NCI-H1930 (cell line): ENCODE measurements around the gene PNMA8B.
A peak's percentile ranks its signal among the peaks of the same experiment; 100 is the strongest.
"Not testable (repeated sequence)": the region's sequence is repeated elsewhere in the genome, so short reads cannot be mapped to it uniquely, and the experiment has no call there.

Experiments
- DNase-seq, 2 experiments: peaks; one replicate each; lab custom pipeline; 2025; lab: John Stamatoyannopoulos, UW

The PNMA8B gene

GRCh38 chr19:46513461-46514236 is 18.0 kb upstream of the PNMA8B start:
- DNase-seq = peak; percentile 21 to 67

- DNase-seq = no peak
Measured at GRCh38 chr19:46511237-46511636, 15.6 kb upstream of the PNMA8B start.

- no peak for DNase-seq
Measured at GRCh38 chr19:46508206-46508605, 12.5 kb upstream of the PNMA8B start.

- no peak for DNase-seq
Measured at GRCh38 chr19:46503848-46504453, 8.3 kb upstream of the PNMA8B start.

- DNase-seq = no peak
Measured at GRCh38 chr19:46502891-46503290, 7.2 kb upstream of the PNMA8B start.

GRCh38 chr19:46499692-46500091 is 4.0 kb upstream of the PNMA8B start:
- no peak for DNase-seq

GRCh38 chr19:46497773-46498172 is 2.1 kb upstream of the PNMA8B start:
- no peak for DNase-seq

- DNase-seq = not testable (repeated sequence)
Measured at GRCh38 chr19:46496886-46497285, 1.2 kb upstream of the PNMA8B start.

GRCh38 chr19:46496304-46496703 is 637 bp upstream of the PNMA8B start:
- DNase-seq = no peak

- DNase-seq = no peak
Measured at GRCh38 chr19:46494941-46495785, 504 bp downstream of the PNMA8B start.

- no peak for DNase-seq
Measured at GRCh38 chr19:46494146-46494940, 1.3 kb downstream of the PNMA8B start.

- no peak for DNase-seq
Measured at GRCh38 chr19:46493236-46494145, 2.2 kb downstream of the PNMA8B start.

GRCh38 chr19:46492841-46493235 is 2.8 kb downstream of the PNMA8B start:
- no peak for DNase-seq

- no peak for DNase-seq
Measured at GRCh38 chr19:46491975-46492682, 3.5 kb downstream of the PNMA8B start.

GRCh38 chr19:46490774-46491173 is 4.9 kb downstream of the PNMA8B start:
- no peak for DNase-seq

GRCh38 chr19:46489445-46490272 is 6.0 kb downstream of the PNMA8B start:
- no peak for DNase-seq

- no peak for DNase-seq
Measured at GRCh38 chr19:46488551-46488950, 7.1 kb downstream of the PNMA8B start.

GRCh38 chr19:46487802-46488445 is 7.7 kb downstream of the PNMA8B start:
- DNase-seq = peak; percentile 59 to 83
